Esophagus squamous epithelium (tissue), 5 donors: ENCODE data around the gene SCN9A. TPM values are rescaled to one million over a fixed set of nuclear protein-coding genes. Genes with fewer than 3 reads are reported as not detected.

ENCODE experiments used
- DNase-seq: peaks from one replicate; lab custom pipeline; 2025; lab: John Stamatoyannopoulos, UW
- H3K27ac ChIP-seq, 4 donors: fragments of 200-600 bp; sonication (generic); one replicate each; pipeline ENCODE4 v1.5.1; 2016 to 2019; ENCODE audit warnings: mild to moderate bottlenecking in 1 of 4
- H3K27me3 ChIP-seq, 4 donors: fragments of 200-600 bp; sonication (generic); 1 replicate in 3 of 4; 2 replicates in 1 of 4; pipeline versions ENCODE4 v1.5.1 to v1.6.0; 2017 to 2021; ENCODE audit warnings: antibody characterized with exemption in 1 of 4
- H3K36me3 ChIP-seq, 3 donors: fragments of 200-600 bp; sonication (generic); one replicate each; pipeline ENCODE4 v1.5.1; 2016 to 2019
- H3K4me1 ChIP-seq, 3 donors: fragments of 200-600 bp; sonication (generic); one replicate each; pipeline ENCODE4 v1.5.1; 2017 to 2019
- H3K4me3 ChIP-seq, 4 donors: fragments of 200-600 bp; sonication (generic); 1 replicate in 3 of 4; 2 replicates in 1 of 4; pipeline ENCODE4 v1.5.1; 2016 to 2019; ENCODE audit warnings: mild to moderate bottlenecking in 2 of 4, moderate library complexity in 1 of 4
- H3K9me3 ChIP-seq, 3 donors: fragments of 200-600 bp; sonication (generic); one replicate each; pipeline ENCODE4 v1.5.1; 2016 to 2019
- CTCF ChIP-seq, 6 experiments: fragments of 450-650 bp in 4 of 6; fragments of 200-600 bp in 2 of 6; sonication (generic) in 2 of 6; IDR thresholded peaks; one replicate each; pipeline ENCODE4 v1.5.1; 2016 to 2019; ENCODE audit warnings: antibody characterized with exemption in 6 of 6, mild to moderate bottlenecking in 4 of 6, moderate library complexity in 4 of 6
- POLR2A ChIP-seq, 4 donors: fragments of 450-650 bp; IDR thresholded peaks; one replicate each; pipeline ENCODE4 v1.6.1; 2017; ENCODE audit warnings: antibody characterized with exemption in 4 of 4, mild to moderate bottlenecking in 4 of 4, moderate library complexity in 3 of 4
- WGBS, 2 donors: methylation state at CpG; one replicate each; pipeline ENCODE4 v1.1.5; 2018; 5-methylcytosine and 5-hydroxymethylcytosine counted together
- intact Hi-C: fragments of 100-400 bp; cut with DNase I; formaldehyde crosslinking; loops from one replicate; pipeline ENCODE4 v1.15.0; 2022
- total RNA-seq, 4 donors: library from RNA; depleted of rRNA; stranded (reverse); fragments of >200 nt; gene quantifications; one replicate each; pipeline ENCODE4 v1.1.0, GENCODE V29; 2016
- donor health status: DM: yes; HTN: yes; CAD: no.

Gene SCN9A
- total RNA-seq, 4 donors from 2014 or later, result 0.13 to 1.9 (median 0.77) TPM

GRCh38 chr2:166285215-166285614 lies 90.5 kb downstream of the SCN9A start:
- no peaks in the 10 kb centered on the region for H3K9me3 ChIP-seq
- intact Hi-C loops, result no loop called here
- H3K4me3 ChIP-seq, result no peak overlapping the region
- H3K36me3 ChIP-seq, result no peaks in the 10 kb centered on the region
- no peaks in the 10 kb centered on the region for H3K27me3 ChIP-seq
- no peak overlapping the region for H3K27ac ChIP-seq
- no peak for DNase-seq
- TF ChIP-seq POLR2A (IDR thresholded peaks at IDR 0.05) (no peak), CTCF (IDR thresholded peaks at IDR 0.05) (no peak)
- H3K4me1 ChIP-seq, result no peaks in the 10 kb centered on the region

GRCh38 chr2:166284359-166284758 lies 91.4 kb downstream of the SCN9A start:
- no peak overlapping the region for H3K27ac ChIP-seq
- H3K4me1 ChIP-seq, result no peaks in the 10 kb centered on the region
- no peaks in the 10 kb centered on the region for H3K9me3 ChIP-seq
- WGBS, 2 donors, result 78 to 89% methylated on average over 5 to 8 of the region's 9 CpGs
- intact Hi-C loops, result no loop called here
- H3K36me3 ChIP-seq, result no peaks in the 10 kb centered on the region
- DNase-seq, result no peak
- H3K4me3 ChIP-seq, result no peak overlapping the region
- no peak for TF ChIP-seq POLR2A (IDR thresholded peaks at IDR 0.05)
- no peak for TF ChIP-seq CTCF (IDR thresholded peaks at IDR 0.05)
- no peaks in the 10 kb centered on the region for H3K27me3 ChIP-seq

- no peak for TF ChIP-seq POLR2A (IDR thresholded peaks at IDR 0.05)
- no peak for TF ChIP-seq CTCF (IDR thresholded peaks at IDR 0.05)
- no peak for DNase-seq
- intact Hi-C loops, result no loop called here
- H3K36me3 ChIP-seq, result no peaks in the 10 kb centered on the region
- H3K9me3 ChIP-seq, result no peaks in the 10 kb centered on the region
- H3K27ac ChIP-seq, result no peak overlapping the region
- H3K4me1 ChIP-seq, result no peaks in the 10 kb centered on the region
- no peak overlapping the region for H3K4me3 ChIP-seq
- H3K27me3 ChIP-seq, result no peaks in the 10 kb centered on the region
Measured at GRCh38 chr2:166282154-166282553, 93.6 kb downstream of the SCN9A start.

GRCh38 chr2:166278856-166279255 lies 96.9 kb downstream of the SCN9A start:
- Histone ChIP-seq H3K27me3 (no peaks in the 10 kb centered on the region), H3K9me3 (no peaks in the 10 kb centered on the region), H3K27ac (no peak overlapping the region), H3K36me3 (no peaks in the 10 kb centered on the region), H3K4me1 (no peaks in the 10 kb centered on the region), H3K4me3 (no peak overlapping the region)
- TF ChIP-seq POLR2A (IDR thresholded peaks at IDR 0.05) (no peak), CTCF (IDR thresholded peaks at IDR 0.05) (no peak)
- WGBS, 2 donors, result 78% methylated on average over 4 of the region's 4 CpGs
- intact Hi-C loops, result no loop called here
- DNase-seq, result no peak

- Histone ChIP-seq H3K27ac (no peak overlapping the region), H3K36me3 (no peaks in the 10 kb centered on the region), H3K4me1 (no peaks in the 10 kb centered on the region), H3K9me3 (no peaks in the 10 kb centered on the region), H3K4me3 (no peak overlapping the region), H3K27me3 (no peaks in the 10 kb centered on the region)
- TF ChIP-seq POLR2A (IDR thresholded peaks at IDR 0.05) (no peak), CTCF (IDR thresholded peaks at IDR 0.05) (no peak)
- 85 to 97% methylated on average over 6 of the region's 6 CpGs for whole genome bisulfite sequencing, 2 donors
- no peak for DNase-seq
- intact Hi-C loops, result no loop called here
Measured at GRCh38 chr2:166270376-166270775, 105.4 kb downstream of the SCN9A start.
